Calu3 (cell line): Measurements from ENCODE around the gene SYNE3. TPM values are rescaled to one million over a fixed set of nuclear protein-coding genes. Genes with fewer than 3 reads are reported as not detected.
"Not testable (repeated sequence)": the region's sequence is repeated elsewhere in the genome, so short reads cannot be mapped to it uniquely, and the experiment has no call there.

Experiments used
- BruUV-seq: library from RNA; stranded (reverse); fragments of 400-500 nt; replicated peaks from 2 replicates; lab custom pipeline; 2021; lab: Mats Ljungman, UMichigan
- CTCF ChIA-PET: fragments of 300-600 bp; sonication (Branson Sonifier 250); formaldehyde crosslinking; loops from one replicate; lab custom pipeline; 2022; ENCODE audit warnings: antibody characterized with exemption; lab: Charles Lee
- DNase-seq: peaks from one replicate; pipeline ENCODE4 v3.0.0; 2022
- H3K27ac Mint-ChIP-seq: one replicate; pipeline ENCODE4 v1.8.0; 2022; ENCODE audit warnings: mixed read lengths; ENCODE audit not compliant: unreplicated experiment
- H3K27me3 Mint-ChIP-seq: one replicate; pipeline ENCODE4 v1.8.0; 2022; ENCODE audit warnings: mixed read lengths; ENCODE audit not compliant: unreplicated experiment
- H3K36me3 Mint-ChIP-seq: one replicate; pipeline ENCODE4 v1.8.0; 2022; ENCODE audit warnings: mild to moderate bottlenecking, moderate library complexity, mixed read lengths; ENCODE audit not compliant: insufficient read depth, unreplicated experiment
- H3K4me1 Mint-ChIP-seq: one replicate; pipeline ENCODE4 v1.8.0; 2022; ENCODE audit warnings: mild to moderate bottlenecking, low read depth, mixed read lengths; ENCODE audit not compliant: unreplicated experiment
- H3K4me3 Mint-ChIP-seq: one replicate; pipeline ENCODE4 v1.8.0; 2022; ENCODE audit warnings: mild to moderate bottlenecking, low read depth, moderate library complexity, mixed read lengths; ENCODE audit not compliant: unreplicated experiment
- H3K9me3 Mint-ChIP-seq: one replicate; pipeline ENCODE4 v1.8.0; 2022; ENCODE audit warnings: low read depth, mixed read lengths; ENCODE audit not compliant: unreplicated experiment
- CTCF ChIP-seq: fragments of 200-600 bp; IDR thresholded peaks from one replicate; pipeline ENCODE4 v1.8.0; 2022; ENCODE audit warnings: antibody characterized with exemption; ENCODE audit not compliant: unreplicated experiment
- intact Hi-C: fragments of 100-400 bp; cut with micrococcal nuclease; formaldehyde crosslinking; loops from one replicate; pipeline ENCODE4 v1.10.0; 2022; ENCODE audit not compliant: unreplicated experiment
- total RNA-seq: library from RNA; stranded (reverse); gene quantifications from 2 replicates; pipeline ENCODE4 v1.2.3, GENCODE V29; 2022

The SYNE3 gene
- total RNA-seq, 1 experiment from 2014 or later, result 0.97 TPM

DNA sequence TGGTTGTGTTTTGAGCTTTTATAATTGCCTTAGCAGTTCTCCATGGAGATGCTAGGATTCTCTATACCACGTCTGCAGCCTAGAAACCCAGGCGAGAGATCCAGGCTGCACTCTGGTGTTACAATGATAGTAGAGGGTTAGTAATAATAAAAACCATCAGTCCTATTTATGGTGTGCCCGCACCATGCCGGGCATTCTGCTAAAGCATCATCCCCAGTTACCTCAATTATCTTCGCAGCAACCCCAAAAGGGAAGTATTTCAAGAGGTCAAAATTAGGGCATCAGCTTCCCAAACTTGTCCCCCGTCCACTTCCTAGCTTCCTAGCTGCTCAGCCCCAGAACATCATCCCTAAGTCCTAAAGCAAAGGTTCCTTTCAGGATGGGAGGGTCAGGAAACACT lies 3.2 kb downstream of the SYNE3 start:
- H3K27me3 Mint-ChIP-seq, result no peaks in the 10 kb centered on the region
- no peak for DNase-seq
- no peak for TF ChIP-seq CTCF
- H3K36me3 Mint-ChIP-seq, result no peaks in the 10 kb centered on the region
- H3K4me3 Mint-ChIP-seq, result no peak overlapping the region
- H3K9me3 Mint-ChIP-seq, result no peaks in the 10 kb centered on the region
- intact Hi-C loops, result no loop called here
- H3K27ac Mint-ChIP-seq, result no peak overlapping the region
- peaks cover 13% of the 10 kb centered on the region for H3K4me1 Mint-ChIP-seq
- BruUV-seq, result no TSS peak
- CTCF ChIA-PET, result no interaction called here

DNA sequence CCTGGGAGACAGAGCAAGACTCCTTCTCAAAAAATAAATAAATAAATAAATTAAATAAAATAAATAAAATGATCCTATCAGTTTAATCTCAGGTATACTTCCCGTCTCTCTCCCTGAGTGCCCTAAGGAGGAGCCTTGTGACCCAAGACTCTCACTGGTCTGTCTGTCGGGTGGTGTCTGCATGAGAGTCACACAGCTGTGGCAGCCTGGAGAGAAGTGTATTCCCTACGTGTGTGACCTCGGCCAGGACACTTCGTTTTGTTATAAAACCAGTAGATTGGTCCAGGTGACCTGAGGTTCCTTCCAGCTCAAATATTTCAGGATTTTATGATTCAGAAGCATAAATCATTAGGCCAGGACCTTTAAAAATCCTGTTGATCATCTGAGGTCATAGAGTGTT lies 4.8 kb downstream of the SYNE3 start:
- Mint-ChIP-seq H3K27ac (no peak overlapping the region), H3K4me3 (no peak overlapping the region), H3K36me3 (no peaks in the 10 kb centered on the region), H3K27me3 (no peaks in the 10 kb centered on the region), H3K9me3 (no peaks in the 10 kb centered on the region), H3K4me1 (peaks cover 9% of the 10 kb centered on the region)
- CTCF ChIA-PET, result interaction anchor here (1.2 kb wide), 1 partner anchor 69 kb away, joined by 3 read pairs; no protein-coding TSS in a partner anchor
- BruUV-seq, result no TSS peak
- intact Hi-C loops, result no loop called here
- TF ChIP-seq CTCF, result no peak
- DNase-seq, result no peak

DNA sequence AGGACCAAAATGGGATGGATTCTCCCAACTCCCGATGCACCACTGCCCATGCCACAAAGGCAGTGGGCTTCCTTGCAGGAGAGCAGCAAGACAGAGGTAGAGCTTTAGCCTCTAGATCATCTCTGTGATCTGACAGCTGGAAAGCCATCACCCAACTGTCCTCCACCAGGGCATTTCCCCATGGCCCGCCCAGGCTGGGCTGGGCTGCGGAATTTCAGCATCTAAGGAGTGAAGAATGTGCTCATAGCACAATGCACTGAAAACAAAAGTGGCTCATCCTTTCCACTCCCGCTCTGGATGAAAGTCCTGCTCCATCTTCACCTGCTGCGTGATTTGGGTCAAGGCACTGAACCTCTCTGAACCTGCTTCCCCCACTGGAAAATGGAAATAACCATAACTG lies 5.6 kb downstream of the SYNE3 start:
- no peak overlapping the region for H3K27ac Mint-ChIP-seq
- no peaks in the 10 kb centered on the region for H3K9me3 Mint-ChIP-seq
- no peaks in the 10 kb centered on the region for H3K27me3 Mint-ChIP-seq
- H3K4me3 Mint-ChIP-seq, result no peak overlapping the region
- CTCF ChIA-PET, result interaction anchor here (1.0 to 1.2 kb wide), 2 partner anchors 17 to 68 kb away, joined by 3 read pairs; no protein-coding TSS in a partner anchor
- intact Hi-C loops, result no loop called here
- H3K4me1 Mint-ChIP-seq, result peaks cover 9% of the 10 kb centered on the region
- DNase-seq, result no peak
- TF ChIP-seq CTCF, result no peak
- no peaks in the 10 kb centered on the region for H3K36me3 Mint-ChIP-seq
- no TSS peak for BruUV-seq

DNA sequence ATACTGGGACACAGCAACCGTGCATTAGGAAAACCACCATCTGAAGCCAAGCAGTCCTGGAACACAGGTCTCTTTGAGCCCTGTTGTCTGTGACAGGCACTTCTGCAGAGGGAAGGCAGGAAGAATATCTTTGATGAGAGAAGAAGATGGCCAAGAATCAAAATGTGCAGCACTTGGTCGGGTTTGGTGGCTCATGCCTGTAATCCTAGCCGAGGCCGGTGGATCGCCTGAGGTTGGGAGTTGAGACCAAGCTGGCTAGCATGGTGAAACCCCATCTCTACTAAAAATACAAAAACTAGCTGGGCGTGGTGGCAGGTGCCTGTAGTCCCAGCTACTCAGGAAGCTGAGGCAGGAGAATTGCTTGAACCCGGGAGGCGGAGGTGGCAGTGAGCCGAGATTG lies 6.1 kb downstream of the SYNE3 start:
- intact Hi-C loops, DNase-seq: not testable (repeated sequence)

DNA sequence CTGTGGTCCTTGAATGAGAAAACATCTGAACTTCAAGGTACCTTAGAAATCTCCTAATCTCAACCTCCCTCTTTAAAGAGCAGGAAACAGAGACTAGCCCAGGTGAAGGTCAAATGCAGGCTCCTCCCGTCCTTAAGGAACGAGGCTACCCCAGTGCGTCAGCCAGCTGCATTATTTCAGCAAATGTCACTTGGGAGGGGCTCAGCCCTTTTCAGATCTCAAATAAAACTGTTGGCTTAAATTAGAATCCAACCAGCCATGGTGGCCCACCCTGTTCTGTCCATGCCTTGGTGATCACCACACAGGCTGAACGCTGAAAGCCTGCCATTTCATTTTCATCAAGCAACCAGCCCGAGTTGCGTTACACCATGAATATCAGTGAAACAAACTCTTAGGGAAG lies 7.0 kb downstream of the SYNE3 start:
- Mint-ChIP-seq H3K27me3 (no peaks in the 10 kb centered on the region), H3K27ac (no peak overlapping the region), H3K36me3 (no peaks in the 10 kb centered on the region), H3K4me1 (peaks cover 9% of the 10 kb centered on the region), H3K9me3 (no peaks in the 10 kb centered on the region), H3K4me3 (no peak overlapping the region)
- CTCF ChIA-PET, result interaction anchor here (0.7 kb wide), 1 partner anchor 302 kb away, joined by 3 read pairs; no protein-coding TSS in a partner anchor
- no peak for DNase-seq
- intact Hi-C loops, result no loop called here
- no peak for TF ChIP-seq CTCF
- BruUV-seq, result no TSS peak

More for the DNA sequence above, 6.1 kb downstream of the SYNE3 start:
- not testable (repeated sequence) for H3K4me1 Mint-ChIP-seq, H3K9me3 Mint-ChIP-seq, H3K4me3 Mint-ChIP-seq, BruUV-seq, H3K36me3 Mint-ChIP-seq, H3K27ac Mint-ChIP-seq, H3K27me3 Mint-ChIP-seq
- CTCF ChIA-PET, result interaction anchor here (0.7 to 1.0 kb wide), 2 partner anchors 17 to 302 kb away, joined by 3 read pairs; no protein-coding TSS in a partner anchor
